Kidney epithelial cell (primary cell): ENCODE measurements around the gene ADGRA1. TPM values are rescaled to one million over a fixed set of nuclear protein-coding genes. Genes with fewer than 3 reads are reported as not detected.

ENCODE experiments used
- DNase-seq: peaks from one replicate; pipeline ENCODE4 v3.0.0-alpha.2; 2010; ENCODE audit warnings: low read depth
- H3K27me3 ChIP-seq: 2 replicates; pipeline ENCODE4 v1.6.0; 2011; ENCODE audit warnings: low read length; ENCODE audit not compliant: control insufficient read depth, insufficient read depth
- H3K36me3 ChIP-seq: 2 replicates; pipeline ENCODE4 v1.5.1; 2011; ENCODE audit warnings: low read length; ENCODE audit not compliant: control insufficient read depth, insufficient read depth
- H3K4me3 ChIP-seq: 2 replicates; pipeline ENCODE4 v1.5.1; 2011; ENCODE audit warnings: low read depth, mild to moderate bottlenecking, control low read depth, low read length
- CTCF ChIP-seq: IDR thresholded peaks from 2 replicates; pipeline ENCODE4 v1.5.1; 2011; ENCODE audit warnings: mild to moderate bottlenecking, moderate library complexity, low read length, control low read depth, inconsistent platforms; ENCODE audit not compliant: insufficient read depth, poor library complexity, severe bottlenecking
- total RNA-seq: library from RNA; depleted of rRNA; stranded (reverse); fragments of >200 nt; gene quantifications from 2 replicates; pipeline ENCODE4 v1.2.3, GENCODE V29; 2015

ADGRA1 gene
- total RNA-seq, 1 donor from 2014 or later, result not detected

- Histone ChIP-seq H3K36me3 (no peaks in the 10 kb centered on the region), H3K4me3 (no peak overlapping the region), H3K27me3 (peaks cover 62% of the 10 kb centered on the region)
- no peak for DNase-seq
- TF ChIP-seq CTCF, result no peak
Observed at GRCh38 chr10:133162178-133162909, 74.6 kb downstream of the ADGRA1 start.

GRCh38 chr10:133162910-133163856 is 75.5 kb downstream of the ADGRA1 start:
- DNase-seq, result no peak
- Histone ChIP-seq H3K27me3 (peaks cover 57% of the 10 kb centered on the region), H3K36me3 (no peaks in the 10 kb centered on the region), H3K4me3 (no peak overlapping the region)
- no peak for TF ChIP-seq CTCF

- no peak overlapping the region for H3K4me3 ChIP-seq
- no peaks in the 10 kb centered on the region for H3K36me3 ChIP-seq
- H3K27me3 ChIP-seq, result peaks cover 50% of the 10 kb centered on the region
- no peak for DNase-seq
- TF ChIP-seq CTCF, result no peak
Observed at GRCh38 chr10:133163889-133164815, 76.4 kb downstream of the ADGRA1 start.

GRCh38 chr10:133164816-133165555 is 77.3 kb downstream of the ADGRA1 start:
- peaks cover 45% of the 10 kb centered on the region for H3K27me3 ChIP-seq
- TF ChIP-seq CTCF, result no peak
- no peak overlapping the region for H3K4me3 ChIP-seq
- H3K36me3 ChIP-seq, result no peaks in the 10 kb centered on the region
- no peak for DNase-seq
